SK-N-SH (cell line): Measurements from ENCODE around the gene FOXK1. TPM values are rescaled to one million over a fixed set of nuclear protein-coding genes. Genes with fewer than 3 reads are reported as not detected.

ENCODE experiments used
- CTCF ChIA-PET: fragments of 300-600, 350-600 bp; formaldehyde crosslinking; extraction: SDS; loops from one replicate; lab custom pipeline; 2021; lab: Yijun Ruan, JAX
- POLR2A ChIA-PET: fragments of 350-600 bp; sonication (Branson Sonifier 250); formaldehyde crosslinking; extraction: SDS; loops from one replicate; lab custom pipeline; 2020; ENCODE audit warnings: antibody characterized with exemption, inconsistent platforms; lab: Yijun Ruan, JAX
- DNase-seq: peaks from one replicate; pipeline ENCODE4 v3.0.0; 2012
- H2AFZ ChIP-seq: fragments of 200-600 bp; sonication (generic); 2 replicates; pipeline ENCODE4 v1.8.1; 2016; ENCODE audit warnings: antibody characterized with exemption, mild to moderate bottlenecking, low read depth
- H3F3A ChIP-seq: fragments of 200-600 bp; sonication (generic); replicated peaks from 2 replicates; pipeline ENCODE3; 2016; ENCODE audit warnings: antibody characterized with exemption, mild to moderate bottlenecking; ENCODE audit not compliant: insufficient read depth
- H3K27ac ChIP-seq, 2 experiments: fragments of 200-500 bp in 1 of 2; fragments of 200-600 bp in 1 of 2; sonication (Bioruptor generic) in 1 of 2; sonication (generic), shearing (Covaris generic) in 1 of 2; 2 replicates each; pipeline versions ENCODE4 v1.5.1 to v1.6.1; 2014 to 2016; ENCODE audit warnings: low read depth in 2 of 2, inconsistent platforms in 1 of 2, low read length in 1 of 2, mild to moderate bottlenecking in 1 of 2, mixed read lengths in 1 of 2
- H3K27me3 ChIP-seq: fragments of 200-600 bp; sonication (generic), shearing (Covaris generic); 2 replicates; pipeline ENCODE4 v1.6.1; 2016; ENCODE audit warnings: mixed run types; ENCODE audit not compliant: insufficient read depth
- H3K36me3 ChIP-seq, 2 experiments: fragments of 200-500 bp in 1 of 2; fragments of 200-600 bp in 1 of 2; sonication (Bioruptor generic) in 1 of 2; sonication (generic) in 1 of 2; replicated peaks in 1 of 2; 2 replicates each; pipeline versions ENCODE3 to v1.5.1; 2014 to 2016; ENCODE audit warnings: low read length in 1 of 2, mild to moderate bottlenecking in 1 of 2; ENCODE audit not compliant: insufficient read depth in 2 of 2, control insufficient read depth in 1 of 2
- H3K4me1 ChIP-seq, 2 experiments: fragments of 200-500 bp in 1 of 2; fragments of 200-600 bp in 1 of 2; sonication (Bioruptor generic) in 1 of 2; sonication (generic), shearing (Covaris generic) in 1 of 2; 2 replicates each; pipeline versions ENCODE4 v1.5.1 to v1.6.1; 2014 to 2016; ENCODE audit warnings: low read depth in 1 of 2, low read length in 1 of 2, mixed run types in 1 of 2; ENCODE audit not compliant: insufficient read depth in 2 of 2, control insufficient read depth in 1 of 2
- H3K4me2 ChIP-seq: fragments of 200-600 bp; sonication (generic), shearing (Covaris generic); 2 replicates; pipeline ENCODE4 v1.6.1; 2017; ENCODE audit warnings: mixed run types
- H3K4me3 ChIP-seq, 2 experiments: fragments of 200-500 bp in 1 of 2; fragments of 200-600 bp in 1 of 2; sonication (Bioruptor generic) in 1 of 2; sonication (generic), shearing (Covaris generic) in 1 of 2; 2 replicates each; pipeline versions ENCODE4 v1.5.1 to v1.8.1; 2014 to 2016; ENCODE audit warnings: low read depth in 2 of 2, inconsistent platforms in 1 of 2, low read length in 1 of 2, mild to moderate bottlenecking in 1 of 2, mixed read lengths in 1 of 2, moderate library complexity in 1 of 2
- H3K79me2 ChIP-seq: fragments of 200-600 bp; sonication (generic); 2 replicates; pipeline ENCODE4 v1.8.1; 2017; ENCODE audit warnings: mild to moderate bottlenecking; ENCODE audit not compliant: insufficient read depth
- H3K9ac ChIP-seq: fragments of 200-600 bp; sonication (generic); 2 replicates; pipeline ENCODE4 v1.6.1; 2017; ENCODE audit warnings: mixed run types
- H3K9me2 ChIP-seq: fragments of 200-600 bp; sonication (generic); 2 replicates; pipeline ENCODE4 v1.6.1; 2017; ENCODE audit warnings: mixed run types
- H3K9me3 ChIP-seq: fragments of 200-600 bp; sonication (generic); 2 replicates; pipeline ENCODE4 v1.6.1; 2017; ENCODE audit warnings: mixed run types, mild to moderate bottlenecking, moderate library complexity
- H4K20me1 ChIP-seq: fragments of 200-600 bp; sonication (generic); 2 replicates; pipeline ENCODE4 v1.6.1; 2017; ENCODE audit warnings: mild to moderate bottlenecking, mixed run types; ENCODE audit not compliant: insufficient read depth
- CHD2 ChIP-seq: fragments of 150-350 bp; IDR thresholded peaks from 2 replicates; pipeline ENCODE4 v1.6.1; 2018; ENCODE audit warnings: low read length; ENCODE audit not compliant: partially characterized antibody
- CTCF ChIP-seq: fragments of 200-600 bp; sonication (generic); IDR thresholded peaks from 2 replicates; pipeline ENCODE4 v1.6.1; 2017; ENCODE audit warnings: antibody characterized with exemption, mild to moderate bottlenecking, moderate library complexity
- EP300 ChIP-seq, 2 experiments: IDR thresholded peaks; 2 replicates each; pipeline versions ENCODE4 v1.4.0 to v1.6.1; 2012; ENCODE audit warnings: borderline replicate concordance in 1 of 2, low read depth in 1 of 2, low read length in 1 of 2
- FOXJ3 ChIP-seq: sonication (generic); formaldehyde crosslinking; IDR thresholded peaks from 2 replicates; pipeline ENCODE4 v1.5.1; 2020; ENCODE audit warnings: mild to moderate bottlenecking, missing genetic modification reagents
- FOXM1 ChIP-seq: IDR thresholded peaks from 2 replicates; pipeline ENCODE4 v1.4.0; 2012; ENCODE audit warnings: low read depth, mild to moderate bottlenecking
- GABPA ChIP-seq: IDR thresholded peaks from 2 replicates; pipeline ENCODE4 v1.4.0; 2012; ENCODE audit warnings: low read depth, mild to moderate bottlenecking
- JUND ChIP-seq: IDR thresholded peaks from 2 replicates; pipeline ENCODE4 v1.4.0; 2012
- MEF2A ChIP-seq: IDR thresholded peaks from 2 replicates; pipeline ENCODE4 v1.4.0; 2012; ENCODE audit warnings: low read depth, borderline replicate concordance
- NRF1 ChIP-seq: IDR thresholded peaks from 2 replicates; pipeline ENCODE4 v1.6.1; 2012; ENCODE audit warnings: low read depth, mild to moderate bottlenecking, low read length
- POLR2AphosphoS5 ChIP-seq: IDR thresholded peaks from 2 replicates; pipeline ENCODE4 v1.6.1; 2012; ENCODE audit warnings: low read depth, low read length
- RCOR1 ChIP-seq: fragments of 150-350 bp; IDR thresholded peaks from 2 replicates; pipeline ENCODE4 v1.6.1; 2017; ENCODE audit warnings: antibody characterized with exemption, low read length
- RFX5 ChIP-seq: IDR thresholded peaks from 2 replicates; pipeline ENCODE4 v1.6.1; 2012; ENCODE audit warnings: mild to moderate bottlenecking, improper control_type of control experiment, low read length
- TEAD4 ChIP-seq: IDR thresholded peaks from 2 replicates; pipeline ENCODE4 v1.4.0; 2012; ENCODE audit warnings: mild to moderate bottlenecking, borderline replicate concordance; ENCODE audit not compliant: insufficient read depth
- USF2 ChIP-seq: fragments of 150-350 bp; IDR thresholded peaks from 2 replicates; pipeline ENCODE4 v1.6.1; 2017; ENCODE audit warnings: antibody characterized with exemption, low read length, low read depth, borderline replicate concordance
- YY1 ChIP-seq: IDR thresholded peaks from 2 replicates; pipeline ENCODE4 v1.4.0; 2012; ENCODE audit warnings: low read depth, mild to moderate bottlenecking
- ZBTB33 ChIP-seq: IDR thresholded peaks from 2 replicates; pipeline ENCODE4 v1.4.0; 2012; ENCODE audit warnings: low read depth, borderline replicate concordance
- WGBS: methylation state at CpG from one replicate; pipeline ENCODE4 v1.1.6; 2017; ENCODE audit warnings: low lambda C conversion rate; 5-methylcytosine and 5-hydroxymethylcytosine counted together
- polyA plus RNA-seq, 3 experiments: library from polyadenylated mRNA; depleted of rRNA; stranded (reverse); fragments of >200 nt; gene quantifications; 2 replicates each; pipeline ENCODE4 v1.2.3, GENCODE V29; 2012
- TF ChIP-seq, protein P1 (sequence below): IDR thresholded peaks from 2 replicates; pipeline ENCODE4 v1.4.0; 2012; ENCODE audit warnings: low read depth
- TF ChIP-seq, protein P2 (sequence below): IDR thresholded peaks from 2 replicates; pipeline ENCODE4 v1.4.0; 2012; ENCODE audit warnings: low read depth, borderline replicate concordance

FOXK1 gene
- polyA plus RNA-seq, 1 of the 3 experiments (the other 2 are of a cell fraction), result 4.7 TPM

DNA sequence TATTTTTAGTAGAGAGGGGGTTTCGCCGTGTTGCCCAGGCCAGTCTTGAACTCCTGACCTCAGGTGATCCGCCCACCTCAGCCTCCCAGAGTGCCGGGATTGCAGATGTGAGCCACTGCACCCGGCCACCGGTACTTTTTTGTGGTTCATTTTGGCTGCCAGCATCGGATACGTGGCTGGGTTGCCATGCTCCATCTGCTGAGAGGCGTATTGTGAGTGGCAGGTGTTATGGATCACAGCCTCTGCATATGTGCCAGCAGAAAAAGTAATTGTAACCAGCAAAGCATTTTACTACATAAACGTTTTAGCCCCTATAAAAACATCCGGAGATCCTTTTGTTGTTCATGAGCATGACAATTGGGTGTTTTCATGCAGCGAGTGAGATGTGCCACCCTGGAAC, 7.1 kb downstream of the FOXK1 start:
- no peak for TF ChIP-seq CTCF
- TF ChIP-seq, protein P1, sequence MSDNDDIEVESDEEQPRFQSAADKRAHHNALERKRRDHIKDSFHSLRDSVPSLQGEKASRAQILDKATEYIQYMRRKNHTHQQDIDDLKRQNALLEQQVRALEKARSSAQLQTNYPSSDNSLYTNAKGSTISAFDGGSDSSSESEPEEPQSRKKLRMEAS, result no peak
- no peak for TF ChIP-seq USF2
- TF ChIP-seq TEAD4, result no peak
- no peak for TF ChIP-seq MEF2A
- no peak for TF ChIP-seq GABPA
- no peak for TF ChIP-seq ZBTB33
- TF ChIP-seq JUND, result no peak
- no peak for TF ChIP-seq YY1
- TF ChIP-seq RFX5, result no peak
- TF ChIP-seq EP300 (IDR thresholded peaks at IDR 0.05; ENCODE audit: borderline replicate concordance in 1 of 2, low read depth in 1 of 2, low read length in 1 of 2), result no peak
- no peak for TF ChIP-seq POLR2AphosphoS5
- TF ChIP-seq, protein P2, sequence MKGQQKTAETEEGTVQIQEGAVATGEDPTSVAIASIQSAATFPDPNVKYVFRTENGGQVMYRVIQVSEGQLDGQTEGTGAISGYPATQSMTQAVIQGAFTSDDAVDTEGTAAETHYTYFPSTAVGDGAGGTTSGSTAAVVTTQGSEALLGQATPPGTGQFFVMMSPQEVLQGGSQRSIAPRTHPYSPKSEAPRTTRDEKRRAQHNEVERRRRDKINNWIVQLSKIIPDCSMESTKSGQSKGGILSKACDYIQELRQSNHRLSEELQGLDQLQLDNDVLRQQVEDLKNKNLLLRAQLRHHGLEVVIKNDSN, result no peak
- no peak for TF ChIP-seq FOXJ3 (CRISPR knock-in tag)
- TF ChIP-seq NRF1, result no peak
- no peak for TF ChIP-seq RCOR1
- no peak for TF ChIP-seq FOXM1
- no peak for TF ChIP-seq CHD2

More for the DNA sequence above, 7.1 kb downstream of the FOXK1 start:
- Histone ChIP-seq H3K79me2 (peaks cover 100% of the 10 kb centered on the region), H3K4me3 (no peak overlapping the region), H3K27me3 (no peaks in the 10 kb centered on the region), H3K9me2 (no peaks in the 10 kb centered on the region), H3K27ac (no peak overlapping the region), H4K20me1 (peaks cover 70% of the 10 kb centered on the region), H3K4me1 (peaks cover 6 to 13% of the 10 kb centered on the region in 2 experiments; a peak in 2 of 4 replicates), H3F3A (peaks cover 13% of the 10 kb centered on the region), H3K9ac (no peak overlapping the region), H3K9me3 (no peaks in the 10 kb centered on the region), H3K36me3 (peaks cover 0 to 4% of the 10 kb centered on the region in 2 experiments), H2AFZ (no peak overlapping the region), H3K4me2 (no peak overlapping the region)
- WGBS, result 86% methylated on average over 12 of the region's 12 CpGs
- ChIA-PET CTCF (no interaction called here), POLR2A (no interaction called here)
- DNase-seq, result no peak
